Hepatocyte (in vitro differentiated cells): ENCODE results near the gene CFAP54. TPM values are rescaled to one million over a fixed set of nuclear protein-coding genes. Genes with fewer than 3 reads are reported as not detected.

ENCODE experiments used
- DNase-seq: peaks from one replicate; pipeline ENCODE4 v3.0.0-alpha.2; 2016; ENCODE audit warnings: low spot score
- H2AFZ ChIP-seq: fragments of 200-600 bp; sonication (generic); 2 replicates; pipeline ENCODE4 v1.6.0; 2016; ENCODE audit warnings: antibody characterized with exemption, mild to moderate bottlenecking
- H3K27ac ChIP-seq: fragments of 200-600 bp; sonication (generic); 2 replicates; pipeline ENCODE4 v1.5.1; 2016; ENCODE audit warnings: mild to moderate bottlenecking
- H3K27me3 ChIP-seq: fragments of 200-600 bp; sonication (generic); 2 replicates; pipeline ENCODE4 v1.6.1; 2016
- H3K36me3 ChIP-seq: fragments of 200-600 bp; sonication (generic); replicated peaks from 2 replicates; pipeline ENCODE4 v1.5.1; 2016; ENCODE audit warnings: low read depth; ENCODE audit not compliant: insufficient read depth
- H3K4me1 ChIP-seq: fragments of 200-600 bp; sonication (generic); 2 replicates; pipeline ENCODE4 v1.5.1; 2016; ENCODE audit warnings: mild to moderate bottlenecking, moderate library complexity; ENCODE audit not compliant: insufficient read depth
- H3K4me2 ChIP-seq: fragments of 200-600 bp; sonication (generic); 2 replicates; pipeline ENCODE4 v1.6.0; 2016
- H3K4me3 ChIP-seq: fragments of 200-600 bp; sonication (generic); 2 replicates; pipeline ENCODE4 v1.5.1; 2016; ENCODE audit warnings: mild to moderate bottlenecking
- H3K79me2 ChIP-seq: fragments of 200-600 bp; sonication (generic); 2 replicates; pipeline ENCODE4 v1.6.0; 2017; ENCODE audit warnings: mild to moderate bottlenecking
- H3K9me2 ChIP-seq: fragments of 200-600 bp; sonication (generic); replicated peaks from 2 replicates; pipeline ENCODE4 v1.6.0; 2017; ENCODE audit warnings: mild to moderate bottlenecking; ENCODE audit not compliant: insufficient read depth
- H3K9me3 ChIP-seq: fragments of 200-600 bp; sonication (generic); 2 replicates; pipeline ENCODE4 v1.5.1; 2016; ENCODE audit warnings: low read depth, mild to moderate bottlenecking
- H4K20me1 ChIP-seq: fragments of 200-600 bp; sonication (generic); 2 replicates; pipeline ENCODE4 v1.6.0; 2016; ENCODE audit warnings: mild to moderate bottlenecking; ENCODE audit not compliant: insufficient read depth, poor library complexity, severe bottlenecking
- CTCF ChIP-seq: fragments of 200-600 bp; sonication (generic); IDR thresholded peaks from 2 replicates; pipeline ENCODE4 v1.5.1; 2016; ENCODE audit warnings: antibody characterized with exemption, mild to moderate bottlenecking; ENCODE audit not compliant: poor library complexity
- EZH2 ChIP-seq: fragments of 200-600 bp; sonication (generic); IDR thresholded peaks from 2 replicates; pipeline ENCODE4 v1.6.1; 2016; ENCODE audit warnings: antibody characterized with exemption, mild to moderate bottlenecking, borderline replicate concordance
- EZH2phosphoT487 ChIP-seq: fragments of 200-600 bp; sonication (generic); IDR thresholded peaks from one replicate; pipeline ENCODE4 v1.6.1; 2018; ENCODE audit warnings: antibody characterized with exemption, mild to moderate bottlenecking, low read depth, moderate library complexity; ENCODE audit not compliant: unreplicated experiment, severe bottlenecking
- WGBS: methylation state at CpG from one replicate; pipeline ENCODE4 v1.1.6; 2016; ENCODE audit warnings: low lambda C conversion rate; ENCODE audit errors: missing lambda C conversion rate; 5-methylcytosine and 5-hydroxymethylcytosine counted together
- polyA plus RNA-seq: library from polyadenylated mRNA; unstranded; fragments of >200 nt; fragmentation: Nextera tagmentation; extraction: Ambion mirVana; gene quantifications from 2 replicates; pipeline ENCODE4 v1.2.1, GENCODE V29; 2016
- total RNA-seq: library from RNA; depleted of rRNA; stranded (reverse); fragments of >200 nt; gene quantifications from 2 replicates; pipeline ENCODE4 v1.2.3, GENCODE V29; 2014

CFAP54 gene
- total and polyA plus RNA-seq, 2 experiments from 2014 or later: 0.64 to 0.67 TPM

- no peak for DNase-seq
- no peaks in the 10 kb centered on the region for H3K36me3 ChIP-seq
- WGBS: 83% methylated on average over 3 of the region's 3 CpGs
- H3K9me2 ChIP-seq: no peaks in the 10 kb centered on the region
- no peaks in the 10 kb centered on the region for H3K9me3 ChIP-seq
- no peak overlapping the region for H3K27ac ChIP-seq
- no peaks in the 10 kb centered on the region for H3K4me1 ChIP-seq
- no peak overlapping the region for H3K4me2 ChIP-seq
- no peaks in the 10 kb centered on the region for H4K20me1 ChIP-seq
- no peak overlapping the region for H2AFZ ChIP-seq
- H3K79me2 ChIP-seq: no peaks in the 10 kb centered on the region
- H3K27me3 ChIP-seq: no peaks in the 10 kb centered on the region
- no peak overlapping the region for H3K4me3 ChIP-seq
- no peak for TF ChIP-seq EZH2phosphoT487
- TF ChIP-seq EZH2: no peak
- no peak for TF ChIP-seq CTCF
Measured at GRCh38 chr12:96510306-96510764, 21.0 kb downstream of the CFAP54 start.

GRCh38 chr12:96513166-96513565 lies 23.8 kb downstream of the CFAP54 start:
- H3K4me3 ChIP-seq: no peak overlapping the region
- no peaks in the 10 kb centered on the region for H3K79me2 ChIP-seq
- H4K20me1 ChIP-seq: no peaks in the 10 kb centered on the region
- no peaks in the 10 kb centered on the region for H3K9me2 ChIP-seq
- no peak overlapping the region for H3K4me2 ChIP-seq
- H2AFZ ChIP-seq: no peak overlapping the region
- H3K27ac ChIP-seq: no peak overlapping the region
- no peaks in the 10 kb centered on the region for H3K4me1 ChIP-seq
- H3K27me3 ChIP-seq: no peaks in the 10 kb centered on the region
- no peaks in the 10 kb centered on the region for H3K9me3 ChIP-seq
- H3K36me3 ChIP-seq: no peaks in the 10 kb centered on the region
- TF ChIP-seq CTCF: no peak
- TF ChIP-seq EZH2: no peak
- no peak for TF ChIP-seq EZH2phosphoT487
- DNase-seq: no peak
- WGBS: 90% methylated on average over 5 of the region's 5 CpGs

- no peak overlapping the region for H3K27ac ChIP-seq
- no peak overlapping the region for H3K4me3 ChIP-seq
- no peaks in the 10 kb centered on the region for H3K36me3 ChIP-seq
- no peaks in the 10 kb centered on the region for H3K27me3 ChIP-seq
- H3K4me1 ChIP-seq: no peaks in the 10 kb centered on the region
- no peaks in the 10 kb centered on the region for H3K9me3 ChIP-seq
- DNase-seq: no peak
- no peaks in the 10 kb centered on the region for H3K79me2 ChIP-seq
- TF ChIP-seq EZH2phosphoT487 (no peak), EZH2 (no peak), CTCF (no peak)
- H2AFZ ChIP-seq: no peak overlapping the region
- no peaks in the 10 kb centered on the region for H3K9me2 ChIP-seq
- 91% methylated on average over 4 of the region's 4 CpGs for WGBS
- H4K20me1 ChIP-seq: no peaks in the 10 kb centered on the region
- H3K4me2 ChIP-seq: no peak overlapping the region
Measured at GRCh38 chr12:96513681-96514080, 24.3 kb downstream of the CFAP54 start.

- Histone ChIP-seq H3K4me1 (no peaks in the 10 kb centered on the region), H3K27me3 (no peaks in the 10 kb centered on the region), H3K4me3 (no peak overlapping the region), H4K20me1 (no peaks in the 10 kb centered on the region), H3K9me3 (no peaks in the 10 kb centered on the region), H3K4me2 (no peak overlapping the region), H3K36me3 (no peaks in the 10 kb centered on the region), H3K27ac (no peak overlapping the region), H3K79me2 (no peaks in the 10 kb centered on the region), H2AFZ (no peak overlapping the region), H3K9me2 (no peaks in the 10 kb centered on the region)
- DNase-seq: no peak
- no peak for TF ChIP-seq EZH2
- no peak for TF ChIP-seq CTCF
- TF ChIP-seq EZH2phosphoT487: no peak
- WGBS: 54% methylated on average over 3 of the region's 3 CpGs
Measured at GRCh38 chr12:96514328-96514727, 25.0 kb downstream of the CFAP54 start.
